GM12891 (cell line): ENCODE measurements around the gene MCM9.

ENCODE experiments used
- POLR2A ChIP-seq: IDR thresholded peaks from 2 replicates; pipeline ENCODE4 v1.6.1; 2011; ENCODE audit warnings: low read depth, low read length, control low read depth
- POLR2AphosphoS5 ChIP-seq: IDR thresholded peaks from 2 replicates; pipeline ENCODE4 v1.6.1; 2011; ENCODE audit warnings: low read depth, low read length, control low read depth
- TAF1 ChIP-seq: IDR thresholded peaks from 2 replicates; pipeline ENCODE4 v1.6.1; 2011; ENCODE audit warnings: low read depth, low read length, control low read depth

DNA sequence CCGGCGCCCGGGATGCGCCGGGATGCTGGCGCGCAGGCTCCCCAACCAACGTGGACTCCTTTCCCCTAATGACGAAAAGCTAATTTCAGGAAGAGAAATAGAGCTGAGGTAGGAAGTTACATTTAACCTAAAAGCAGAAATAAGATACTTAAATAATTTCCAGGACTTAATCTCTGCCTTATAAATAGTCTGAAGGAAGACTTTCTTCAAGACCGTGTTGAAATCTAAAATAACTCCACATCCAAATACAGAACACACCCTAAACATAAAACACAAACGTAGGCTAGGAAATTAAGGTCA is 39.7 kb downstream of the MCM9 start:
- no peak for TF ChIP-seq TAF1
- no peak for TF ChIP-seq POLR2A
- TF ChIP-seq POLR2AphosphoS5, result no peak
